NT2/D1 (cell line): ENCODE results near the gene LRRC31.

Experiments
- DNase-seq: peaks from one replicate; pipeline ENCODE4 v3.0.0-alpha.2; 2011; ENCODE audit warnings: low read depth, low spot score
- H3K27me3 ChIP-seq: 2 replicates; pipeline ENCODE4 v1.6.0; 2011; ENCODE audit warnings: mild to moderate bottlenecking; ENCODE audit not compliant: insufficient read length, insufficient read depth
- H3K36me3 ChIP-seq: 2 replicates; pipeline ENCODE4 v1.6.1; 2011; ENCODE audit warnings: mild to moderate bottlenecking, low read length, mixed read lengths; ENCODE audit not compliant: insufficient read depth, insufficient read length
- H3K4me1 ChIP-seq: 2 replicates; pipeline ENCODE4 v1.5.1; 2011; ENCODE audit not compliant: insufficient read depth, insufficient read length
- H3K4me3 ChIP-seq: 2 replicates; pipeline ENCODE4 v1.5.1; 2011; ENCODE audit warnings: low read depth; ENCODE audit not compliant: insufficient read length
- H3K9ac ChIP-seq: 2 replicates; pipeline ENCODE4 v1.6.0; 2011; ENCODE audit warnings: low read depth; ENCODE audit not compliant: insufficient read length
- H3K9me3 ChIP-seq: 2 replicates; pipeline ENCODE4 v1.5.1; 2011; ENCODE audit warnings: mild to moderate bottlenecking, low read length; ENCODE audit not compliant: insufficient read depth
- SUZ12 ChIP-seq: IDR thresholded peaks from 2 replicates; pipeline ENCODE4 v1.6.1; 2011; ENCODE audit not compliant: insufficient read length, insufficient read depth; ENCODE audit errors: extremely low read depth
- YY1 ChIP-seq: IDR thresholded peaks from 2 replicates; pipeline ENCODE4 v1.6.1; 2011; ENCODE audit not compliant: insufficient read length, insufficient read depth
- ZNF274 ChIP-seq: IDR thresholded peaks from 2 replicates; pipeline ENCODE4 v1.6.1; 2011; ENCODE audit warnings: mild to moderate bottlenecking, low read depth, low read length

Gene LRRC31

DNA sequence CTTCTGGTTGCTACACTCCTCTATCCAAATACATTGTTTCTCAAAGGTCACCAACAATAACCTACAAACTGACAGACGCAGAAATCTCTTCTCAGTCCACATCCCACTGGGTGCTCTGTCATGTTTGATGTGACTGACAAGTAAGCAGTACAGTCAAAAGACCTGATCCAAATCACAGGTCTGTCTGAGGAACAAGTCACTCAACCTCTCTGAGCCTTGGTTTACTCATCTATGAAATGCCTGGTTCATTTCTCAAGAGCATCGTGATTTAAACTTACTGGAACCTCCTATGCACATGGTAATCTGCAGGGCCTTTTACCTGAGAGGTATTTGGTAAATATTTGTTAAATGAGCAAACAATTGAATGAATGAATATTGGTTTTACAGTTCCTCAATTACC lies 5.5 kb downstream of the LRRC31 start:
- TF ChIP-seq YY1 (no peak), SUZ12 (no peak), ZNF274 (no peak)
- Histone ChIP-seq H3K4me3 (no peak overlapping the region), H3K9me3 (no peaks in the 10 kb centered on the region), H3K4me1 (no peaks in the 10 kb centered on the region), H3K27me3 (no peaks in the 10 kb centered on the region), H3K9ac (no peak overlapping the region), H3K36me3 (no peaks in the 10 kb centered on the region)
- DNase-seq: no peak

DNA sequence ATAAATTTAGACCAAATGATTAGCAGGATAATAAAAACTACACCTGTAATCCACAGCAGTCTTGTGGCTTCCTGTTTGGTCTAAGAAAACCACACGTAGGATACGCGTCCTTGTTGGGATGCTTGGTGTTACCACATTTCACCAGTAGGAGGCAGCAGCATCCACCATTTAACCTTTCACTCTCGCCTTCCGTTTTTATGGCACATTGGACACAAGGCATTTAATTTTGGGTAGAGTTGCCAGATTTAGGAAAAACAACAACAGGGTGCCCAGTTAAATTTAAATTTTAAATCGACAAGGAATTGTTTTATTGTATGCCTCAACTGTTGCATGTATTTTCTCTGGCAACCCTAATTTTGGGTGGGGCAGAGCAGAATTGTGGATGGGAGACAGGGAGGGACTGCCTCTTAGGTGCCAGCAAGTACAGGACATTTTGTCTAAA lies 6.3 kb downstream of the LRRC31 start:
- TF ChIP-seq ZNF274: no peak
- TF ChIP-seq YY1: no peak
- no peak for TF ChIP-seq SUZ12
- Histone ChIP-seq H3K4me1 (no peaks in the 10 kb centered on the region), H3K4me3 (no peak overlapping the region), H3K9me3 (no peaks in the 10 kb centered on the region), H3K36me3 (no peaks in the 10 kb centered on the region), H3K27me3 (no peaks in the 10 kb centered on the region), H3K9ac (no peak overlapping the region)
- DNase-seq: peak; percentile 77

DNA sequence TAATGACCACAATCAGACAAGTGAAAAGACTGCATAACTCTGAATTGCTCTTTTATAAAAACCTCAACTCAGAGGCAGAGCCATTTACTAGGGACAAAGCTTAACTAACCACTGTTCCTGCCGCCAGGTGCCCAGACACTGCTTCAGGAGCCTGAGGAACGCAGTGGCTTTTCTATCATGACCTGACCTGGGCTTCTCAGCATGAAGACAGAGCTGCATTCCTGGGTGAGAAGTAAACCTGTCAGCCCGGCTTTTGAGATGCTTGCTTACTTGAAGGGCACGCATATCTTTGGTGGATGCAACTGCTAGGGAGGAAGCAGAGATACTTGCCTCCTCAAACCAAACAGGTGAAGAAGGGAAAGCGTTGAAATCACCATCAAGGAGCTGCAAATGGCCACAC lies 7.9 kb downstream of the LRRC31 start:
- Histone ChIP-seq H3K4me1 (no peaks in the 10 kb centered on the region), H3K9ac (no peak overlapping the region), H3K4me3 (no peak overlapping the region), H3K36me3 (no peaks in the 10 kb centered on the region), H3K27me3 (no peaks in the 10 kb centered on the region), H3K9me3 (no peaks in the 10 kb centered on the region)
- peak; percentile 27 for DNase-seq
- TF ChIP-seq ZNF274: no peak
- TF ChIP-seq SUZ12: no peak
- TF ChIP-seq YY1: no peak

DNA sequence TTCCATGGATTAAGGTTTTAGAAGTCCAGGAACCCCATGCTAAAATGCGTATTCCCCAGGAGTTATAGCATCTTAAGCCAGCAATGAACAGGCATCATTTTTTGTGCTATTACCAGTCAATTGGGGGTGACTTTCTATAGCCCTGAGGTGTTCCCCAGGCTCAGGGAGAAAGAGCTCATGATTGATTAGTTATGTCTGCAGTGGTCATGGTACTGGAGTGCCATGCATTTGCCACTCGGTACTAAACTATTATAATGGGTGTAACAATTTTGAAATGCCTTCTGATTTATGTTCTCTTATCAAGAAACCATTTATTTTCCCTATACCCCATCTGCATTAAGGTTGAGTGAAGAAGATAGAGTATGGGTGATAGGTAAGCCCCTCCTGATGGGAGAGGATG lies 11.9 kb downstream of the LRRC31 start:
- H3K4me1 ChIP-seq: no peaks in the 10 kb centered on the region
- H3K36me3 ChIP-seq: no peaks in the 10 kb centered on the region
- no peak overlapping the region for H3K9ac ChIP-seq
- no peak overlapping the region for H3K4me3 ChIP-seq
- DNase-seq: no peak
- H3K27me3 ChIP-seq: no peaks in the 10 kb centered on the region
- no peaks in the 10 kb centered on the region for H3K9me3 ChIP-seq
- TF ChIP-seq SUZ12 (no peak), ZNF274 (no peak), YY1 (no peak)

DNA sequence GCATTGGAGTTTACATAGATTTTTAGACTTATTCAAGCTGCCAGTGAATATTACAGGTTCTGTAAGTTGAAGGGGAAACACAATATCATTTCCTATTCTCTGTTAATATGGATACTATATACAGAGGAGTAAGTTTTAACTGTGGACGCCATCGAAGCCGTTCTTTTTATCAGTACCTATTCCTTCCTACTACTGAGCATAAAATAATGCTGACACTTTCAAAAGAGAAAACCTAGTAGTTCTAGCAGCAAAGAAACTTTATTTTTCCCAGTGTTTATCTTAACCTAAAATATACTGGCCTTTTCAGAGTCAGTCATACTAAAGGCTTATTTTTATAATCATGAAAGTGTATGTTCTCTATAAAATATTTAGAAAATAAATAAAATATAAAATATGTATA lies 14.2 kb downstream of the LRRC31 start:
- Histone ChIP-seq H3K9ac (no peak overlapping the region), H3K27me3 (no peaks in the 10 kb centered on the region), H3K4me3 (no peak overlapping the region), H3K4me1 (no peaks in the 10 kb centered on the region), H3K36me3 (no peaks in the 10 kb centered on the region), H3K9me3 (no peaks in the 10 kb centered on the region)
- TF ChIP-seq YY1: no peak
- no peak for TF ChIP-seq SUZ12
- no peak for TF ChIP-seq ZNF274
- DNase-seq: no peak

DNA sequence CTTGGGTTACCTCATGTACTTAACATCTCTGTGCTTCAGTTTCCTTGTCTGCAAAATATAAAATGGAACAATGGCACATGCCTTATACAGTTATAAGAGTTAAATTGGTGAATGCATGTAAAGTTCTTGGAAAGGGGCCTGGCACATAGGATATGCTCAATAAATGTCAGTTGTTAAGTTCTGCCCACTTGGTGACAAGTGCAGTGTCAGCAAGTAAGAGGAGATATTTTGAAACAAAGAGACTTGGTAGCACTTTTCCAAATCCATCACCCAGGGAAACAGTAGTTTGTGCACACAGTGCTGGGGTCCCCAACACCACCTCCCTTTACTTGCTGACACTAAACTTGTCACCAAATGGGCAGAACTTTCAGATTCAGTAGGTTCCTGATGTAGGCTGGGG lies 19.1 kb downstream of the LRRC31 start:
- TF ChIP-seq SUZ12 (no peak), ZNF274 (no peak), YY1 (no peak)
- H3K9me3 ChIP-seq: no peaks in the 10 kb centered on the region
- no peaks in the 10 kb centered on the region for H3K27me3 ChIP-seq
- H3K9ac ChIP-seq: no peak overlapping the region
- no peak overlapping the region for H3K4me3 ChIP-seq
- no peaks in the 10 kb centered on the region for H3K36me3 ChIP-seq
- H3K4me1 ChIP-seq: no peaks in the 10 kb centered on the region
- DNase-seq: no peak

DNA sequence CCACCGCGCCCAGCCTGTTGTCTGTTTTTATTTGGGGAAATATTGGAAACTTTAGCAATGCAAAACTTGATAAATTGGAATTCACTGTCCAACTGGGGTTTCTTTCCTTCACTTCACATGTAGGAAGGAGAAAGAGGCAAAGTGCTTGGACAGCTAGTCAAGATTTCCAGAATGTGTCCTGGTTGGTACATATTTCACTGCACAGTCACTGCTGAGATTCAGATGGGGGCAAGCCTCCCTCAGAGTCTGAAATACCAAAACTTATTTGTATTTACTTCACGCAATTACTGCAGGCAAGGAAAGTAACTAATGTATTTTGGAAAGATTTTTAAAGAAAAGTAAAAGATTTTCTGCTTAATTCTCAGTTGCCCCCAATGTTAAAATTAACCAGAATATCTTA lies 21.0 kb downstream of the LRRC31 start:
- TF ChIP-seq SUZ12: no peak
- no peak for TF ChIP-seq YY1
- TF ChIP-seq ZNF274: no peak
- Histone ChIP-seq H3K4me1 (no peaks in the 10 kb centered on the region), H3K4me3 (no peak overlapping the region), H3K36me3 (no peaks in the 10 kb centered on the region), H3K9ac (no peak overlapping the region), H3K9me3 (no peaks in the 10 kb centered on the region), H3K27me3 (no peaks in the 10 kb centered on the region)
- DNase-seq: no peak

DNA sequence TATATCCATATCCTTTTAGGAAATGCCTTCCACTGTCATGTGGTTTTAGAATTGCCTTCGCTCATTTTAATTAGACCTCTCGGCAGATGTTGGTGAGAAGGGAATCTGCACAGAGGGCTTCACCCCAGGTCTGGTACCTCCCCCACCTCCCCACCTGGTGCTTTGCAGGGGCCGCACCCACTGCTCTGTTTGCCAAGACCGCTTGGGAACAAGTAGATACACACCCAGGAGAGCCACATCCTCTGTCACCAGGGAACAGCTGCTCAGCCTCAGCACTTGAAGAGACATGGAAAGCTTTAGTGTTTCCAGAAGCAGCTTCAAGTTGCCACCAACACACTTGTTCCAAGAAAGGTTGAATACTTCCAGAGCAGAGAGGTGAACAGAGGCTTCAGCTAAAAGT lies 21.8 kb downstream of the LRRC31 start:
- TF ChIP-seq SUZ12 (no peak), ZNF274 (no peak), YY1 (no peak)
- Histone ChIP-seq H3K27me3 (no peaks in the 10 kb centered on the region), H3K4me3 (no peak overlapping the region), H3K9me3 (no peaks in the 10 kb centered on the region), H3K4me1 (no peaks in the 10 kb centered on the region), H3K9ac (no peak overlapping the region), H3K36me3 (no peaks in the 10 kb centered on the region)
- no peak for DNase-seq
